SK-N-MC (cell line): ENCODE results near the gene CXCR1.

Experiments used
- EZH2 ChIP-seq: fragments of 200-600 bp; sonication (generic); IDR thresholded peaks from one replicate; pipeline ENCODE4 v1.6.1; 2017; ENCODE audit warnings: antibody characterized with exemption
- FOXP2 ChIP-seq: optimal IDR thresholded peaks from 2 replicates; pipeline ENCODE3; 2011; ENCODE audit warnings: mild to moderate bottlenecking, moderate library complexity; ENCODE audit not compliant: insufficient read depth; ENCODE audit errors: extremely low read length, control extremely low read depth
- POLR2AphosphoS5 ChIP-seq: IDR thresholded peaks from 2 replicates; pipeline ENCODE4 v1.6.1; 2012; ENCODE audit warnings: mild to moderate bottlenecking, low read depth, low read length, borderline replicate concordance

DNA sequence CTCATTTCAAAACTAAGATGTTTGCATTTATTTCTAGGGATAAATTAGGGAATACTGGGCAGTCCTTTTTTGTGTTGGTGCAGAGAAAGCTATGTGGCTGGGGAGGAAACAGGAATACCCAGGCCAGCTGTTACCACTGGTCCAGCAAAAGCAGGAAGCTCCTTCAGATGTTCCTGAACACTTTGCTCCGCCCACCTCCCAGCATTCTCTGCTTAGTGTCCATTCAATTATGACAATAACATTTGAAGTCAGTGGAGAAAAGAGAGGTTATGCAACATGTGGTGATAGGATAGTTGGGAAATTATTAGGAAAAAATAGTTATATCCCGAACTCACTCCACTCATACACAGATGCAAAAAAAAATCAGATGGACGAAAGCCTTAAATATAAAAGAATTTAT lies 28.1 kb upstream of the CXCR1 start:
- no peak for TF ChIP-seq POLR2AphosphoS5
- no peak for TF ChIP-seq EZH2
- TF ChIP-seq FOXP2: no peak
